ENCODE measurements around the gene STAT1.
"Not testable (repeated sequence)": the region's sequence is repeated elsewhere in the genome, so short reads cannot be mapped to it uniquely, and the experiment has no call there.

STAT1 gene

DNA sequence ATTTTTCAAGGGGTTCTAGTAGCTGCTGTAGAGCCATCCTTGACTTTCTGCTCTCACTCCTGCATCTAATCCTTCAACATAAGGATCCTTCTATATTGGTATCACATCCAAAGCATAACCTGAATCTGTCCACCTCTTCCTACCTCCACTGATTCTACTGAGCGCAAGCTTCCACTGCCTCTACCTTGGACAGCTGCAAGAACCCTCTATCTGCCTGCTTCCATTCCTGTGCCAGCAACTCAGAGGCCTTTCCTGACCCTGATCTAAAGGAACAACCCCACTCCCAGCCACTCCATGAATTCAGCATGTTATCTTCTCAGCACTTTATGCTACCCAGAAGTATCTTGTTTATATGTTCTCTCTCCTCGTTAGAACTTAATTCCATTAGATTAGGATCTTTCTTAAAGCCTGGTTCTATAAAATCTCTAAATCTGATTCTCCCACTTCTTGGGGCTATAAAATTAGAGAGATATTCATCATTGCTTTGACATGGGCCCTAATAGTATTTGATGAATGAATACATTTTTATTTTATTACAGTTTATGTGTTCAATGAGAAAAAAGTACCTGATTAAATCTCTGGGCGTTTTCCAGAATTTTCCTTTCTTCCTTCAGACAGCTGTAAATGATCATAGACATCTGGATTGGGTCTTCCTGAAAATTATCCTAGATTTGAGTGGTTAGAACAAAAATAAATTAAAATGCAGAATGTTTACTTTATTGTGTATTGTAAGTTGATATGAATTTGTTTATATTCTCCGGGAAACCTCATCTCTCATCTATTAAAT lies 6.8 kb downstream of the STAT1 start:
- DNase-seq (ENCODE audit: low read depth), result no peak

DNA sequence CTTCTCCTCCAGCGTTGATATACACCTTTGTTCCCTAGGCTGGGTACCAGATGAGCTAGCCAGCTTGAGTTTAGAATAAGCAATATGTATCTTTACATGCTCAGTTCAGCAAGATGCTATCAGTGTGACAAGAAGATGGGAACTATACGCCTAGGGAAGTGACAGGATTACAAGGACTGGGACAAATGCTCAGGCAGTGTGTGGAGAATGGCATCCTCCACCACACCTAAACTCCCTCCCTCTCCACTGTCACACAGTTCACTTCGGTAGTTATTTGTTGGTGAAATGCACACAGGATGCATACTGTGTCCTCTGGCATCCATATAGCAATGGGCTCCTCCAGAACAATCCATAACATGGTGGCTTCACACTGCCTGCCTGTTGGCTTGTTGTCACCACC lies 7.7 kb downstream of the STAT1 start:
- no peak for DNase-seq (ENCODE audit: low read depth)

DNA sequence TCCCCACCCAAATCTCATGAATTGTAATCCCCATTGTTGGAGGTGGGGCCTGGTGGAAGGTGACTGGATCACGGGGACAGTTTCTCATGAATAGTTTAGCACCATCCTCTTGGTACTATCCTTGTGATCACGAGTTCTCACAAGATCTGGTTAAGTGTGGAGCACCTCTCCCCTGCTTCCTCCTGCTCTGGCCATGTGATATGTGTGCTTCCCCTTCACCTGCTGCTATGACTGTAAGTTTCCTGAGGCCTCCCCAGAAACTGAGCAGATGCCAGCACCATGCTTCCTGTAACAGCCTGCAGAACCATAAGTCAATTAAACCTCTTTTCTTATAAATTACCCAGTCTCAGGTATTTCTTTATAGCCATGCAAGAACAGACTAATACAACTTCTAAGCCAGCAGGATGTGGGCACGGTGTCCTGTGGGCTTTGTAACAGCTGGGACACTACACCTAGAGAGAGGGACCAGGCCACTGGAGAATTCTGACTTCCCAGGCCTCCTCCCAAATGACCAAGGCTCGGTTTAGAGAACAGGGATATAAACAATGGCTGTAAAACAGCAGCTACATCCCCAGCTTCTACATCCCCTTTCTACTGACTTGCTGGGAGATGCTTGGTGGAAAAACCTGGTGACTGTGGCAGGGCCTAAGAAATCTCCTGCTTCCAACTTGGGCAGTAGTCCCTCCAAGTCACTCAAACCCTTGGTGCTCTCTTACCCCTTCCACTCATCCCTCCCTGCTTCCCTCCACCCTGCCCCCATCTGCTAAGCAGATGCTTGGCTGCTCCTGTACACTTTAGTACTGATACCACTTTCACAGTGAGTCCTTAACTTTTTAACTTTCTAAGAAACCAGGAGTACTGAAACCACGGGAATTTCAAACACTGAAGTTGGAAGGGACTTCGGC lies 10.3 kb downstream of the STAT1 start:
- no peak for DNase-seq (ENCODE audit: low read depth)

- DNase-seq (ENCODE audit: low read depth), result no peak
These were observed 12.3 kb downstream of the STAT1 start for GRCh38 chr2:191001624-191002023.

GRCh38 chr2:191001032-191001431 lies 12.9 kb downstream of the STAT1 start:
- no peak for DNase-seq (ENCODE audit: low read depth)

DNA sequence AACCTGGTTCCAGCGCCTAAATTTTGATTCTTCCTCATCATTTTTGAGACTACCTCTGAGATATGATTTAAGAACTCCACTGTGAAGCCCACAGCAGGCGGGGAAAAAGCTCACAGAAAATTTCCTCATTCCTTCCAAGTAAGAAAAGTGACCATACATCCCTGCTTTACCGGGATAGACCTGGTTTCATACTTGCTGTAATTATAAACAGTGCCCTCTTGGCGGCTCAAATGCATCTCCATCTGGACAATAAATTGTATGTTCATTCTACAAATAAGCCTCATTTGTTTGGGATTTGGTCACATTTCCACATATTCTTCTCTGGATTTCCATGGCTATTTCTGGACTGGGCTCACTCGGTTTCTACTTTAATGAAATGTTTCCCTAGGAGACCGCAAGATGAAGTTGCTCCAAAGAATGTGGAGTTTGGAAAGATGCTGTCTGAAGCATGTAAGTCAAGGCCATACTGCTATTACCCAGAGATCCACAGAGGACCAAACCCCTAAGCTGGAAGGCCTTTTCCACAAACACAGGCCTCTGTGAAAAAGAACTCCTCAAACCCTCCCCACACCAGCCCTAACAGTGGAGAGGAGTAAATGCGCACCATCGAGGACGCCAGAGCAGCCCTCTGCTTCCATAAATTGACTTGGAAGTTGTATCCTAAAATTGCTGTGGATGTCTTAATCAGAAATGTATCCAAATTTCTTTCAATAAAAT lies 13.9 kb downstream of the STAT1 start:
- DNase-seq (ENCODE audit: low read depth), result no peak

- DNase-seq (ENCODE audit: low read depth), result no peak
These were observed 14.9 kb downstream of the STAT1 start for GRCh38 chr2:190999058-190999457.

GRCh38 chr2:190997526-190998113 lies 16.4 kb downstream of the STAT1 start:
- no peak for DNase-seq (ENCODE audit: low read depth)

- DNase-seq (ENCODE audit: low read depth), result no peak
These were observed 17.0 kb downstream of the STAT1 start for GRCh38 chr2:190996947-190997346.

DNA sequence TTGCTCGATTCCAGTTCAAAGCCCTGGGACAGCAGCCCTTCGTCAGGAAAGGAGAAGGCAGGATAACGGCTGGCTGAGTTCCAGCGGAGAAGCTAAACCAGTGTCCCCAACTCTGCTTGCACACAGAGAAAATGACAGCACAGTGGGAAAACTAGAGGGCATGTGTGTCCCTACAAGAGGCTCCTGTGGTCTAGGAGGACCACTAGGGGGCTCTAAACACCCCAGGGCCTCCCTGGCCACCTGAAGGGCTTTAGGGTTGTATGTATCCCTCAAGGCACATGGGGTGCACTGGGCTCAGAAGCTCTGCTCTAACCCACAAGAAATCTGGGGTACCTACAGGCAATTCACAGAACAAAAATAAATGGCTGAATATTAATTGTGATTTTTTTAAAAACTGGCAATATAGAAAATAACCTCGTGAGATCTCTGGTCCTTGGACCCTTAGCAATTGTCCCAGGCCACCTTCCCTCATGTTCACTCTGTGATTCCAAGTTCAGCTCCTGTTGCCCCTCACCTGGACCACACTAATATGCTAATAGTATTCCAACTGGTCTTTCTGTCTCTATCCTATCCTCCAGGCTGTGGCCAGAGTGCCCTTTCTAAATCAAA lies 17.5 kb downstream of the STAT1 start:
- no peak for DNase-seq (ENCODE audit: low read depth)

- DNase-seq (ENCODE audit: low read depth), result not testable (repeated sequence)
These were observed 18.7 kb downstream of the STAT1 start for GRCh38 chr2:190995315-190995714.

- no peak for DNase-seq (ENCODE audit: low read depth)
These were observed 19.8 kb downstream of the STAT1 start for GRCh38 chr2:190994148-190994547.

GRCh38 chr2:190993292-190993643 lies 20.7 kb downstream of the STAT1 start:
- no peak for DNase-seq (ENCODE audit: low read depth)

DNA sequence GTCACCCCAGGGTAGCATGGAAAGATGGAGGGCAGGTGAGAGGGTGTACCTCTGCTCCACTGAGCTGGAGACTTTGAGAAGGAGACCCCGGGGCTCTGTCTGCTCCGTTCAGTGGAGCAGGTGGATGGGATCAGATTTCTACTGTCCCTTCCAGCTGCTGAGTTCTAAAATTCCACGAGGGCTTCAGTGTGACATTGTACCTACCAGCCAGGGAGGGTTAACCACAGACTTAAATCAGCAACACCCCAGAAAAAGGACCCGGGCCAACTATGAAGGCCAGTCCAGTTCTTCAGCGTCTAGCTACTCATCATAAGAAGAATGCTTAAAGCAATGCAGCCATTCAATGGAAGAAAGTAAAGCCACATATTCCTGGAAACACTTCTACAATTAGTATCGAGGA lies 23.8 kb downstream of the STAT1 start:
- no peak for DNase-seq (ENCODE audit: low read depth)

DNA sequence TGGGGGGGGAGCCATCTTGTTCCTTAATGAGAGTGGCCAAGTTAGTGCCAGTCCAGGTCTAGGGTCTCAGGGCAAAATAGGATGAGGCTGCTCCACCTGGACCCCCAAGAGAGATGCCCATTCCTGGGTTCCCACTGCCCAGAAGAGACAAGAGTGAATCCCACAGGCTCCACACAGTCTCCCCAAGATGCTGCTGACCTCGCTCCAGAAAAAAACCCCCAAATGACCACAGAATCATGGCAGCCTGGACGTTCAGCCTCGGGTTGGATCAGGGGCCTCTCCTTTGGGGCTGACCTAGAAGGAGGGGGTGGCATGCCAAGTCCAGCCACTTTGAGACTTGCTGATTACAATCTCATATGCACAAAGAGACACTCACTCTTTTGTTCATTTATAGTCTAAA lies 25.1 kb downstream of the STAT1 start:
- no peak for DNase-seq (ENCODE audit: low read depth)

- DNase-seq (ENCODE audit: low read depth), result no peak
These were observed 26.0 kb downstream of the STAT1 start for GRCh38 chr2:190987938-190988337.

- no peak for DNase-seq (ENCODE audit: low read depth)
These were observed 26.9 kb downstream of the STAT1 start for GRCh38 chr2:190987116-190987515.

DNA sequence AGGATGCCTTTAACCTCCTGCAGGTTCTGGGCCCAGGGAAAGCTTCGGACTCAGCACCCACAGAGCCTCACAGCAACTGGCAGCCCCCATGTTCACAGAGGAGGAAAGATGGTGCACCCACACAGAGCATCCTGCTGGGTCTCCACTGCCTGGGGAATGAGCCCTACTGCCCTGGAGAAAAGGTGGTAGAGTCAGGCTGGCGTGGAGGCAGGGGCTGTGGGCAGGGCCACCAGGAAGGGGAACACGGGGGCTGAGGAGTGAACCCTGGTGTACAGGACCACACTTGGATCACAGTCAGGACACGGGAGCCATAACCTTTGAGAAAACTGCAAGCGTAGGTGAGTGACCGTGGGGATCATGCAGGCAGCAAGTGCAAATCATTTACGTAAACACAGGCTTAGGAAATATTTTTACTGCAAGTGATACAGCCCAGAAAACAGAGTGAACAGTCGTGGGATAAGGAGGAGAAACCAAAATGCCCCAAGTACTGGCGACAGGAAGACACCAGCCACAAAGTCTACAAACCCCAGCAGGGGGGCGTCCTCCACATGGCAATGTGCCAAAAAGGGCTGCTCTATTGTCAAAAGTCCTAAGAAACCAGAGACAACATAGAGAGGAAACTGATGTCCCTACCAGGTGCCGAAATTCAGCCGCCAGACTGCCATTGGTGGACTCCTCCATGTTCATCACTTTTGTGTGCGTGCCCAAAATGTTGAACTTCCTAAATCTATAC lies 27.6 kb downstream of the STAT1 start:
- DNase-seq (ENCODE audit: low read depth), result no peak

DNA sequence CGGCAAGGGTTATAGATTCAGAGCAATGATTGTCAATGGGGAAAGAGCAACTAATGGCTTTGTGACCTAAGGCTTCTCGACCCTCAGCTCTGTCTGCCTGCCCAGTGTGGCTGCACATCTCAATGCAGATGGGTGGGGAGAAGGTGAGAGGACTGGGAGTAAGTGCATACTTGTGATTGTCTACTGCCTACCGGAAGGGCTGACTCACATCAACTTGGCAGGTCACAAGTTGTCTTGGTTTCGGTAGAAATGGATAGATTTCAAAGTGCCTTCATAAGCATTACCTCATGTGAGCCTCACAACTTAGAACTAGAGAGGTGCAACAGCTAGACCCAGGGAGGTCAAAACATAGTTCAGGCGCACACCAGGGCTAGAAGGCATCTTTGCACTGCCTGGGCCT lies 29.4 kb downstream of the STAT1 start:
- DNase-seq (ENCODE audit: low read depth), result no peak

GRCh38 chr2:190982262-190983034 lies 31.5 kb downstream of the STAT1 start:
- DNase-seq (ENCODE audit: low read depth), result no peak
